Keratinocyte (primary cell): Measurements from ENCODE around the gene RNF144B.

Experiments used
- EZH2 ChIP-seq: IDR thresholded peaks from one replicate; pipeline ENCODE4 v1.6.1; 2012; ENCODE audit warnings: inconsistent platforms, mild to moderate bottlenecking, low read length, moderate library complexity
- TF ChIP-seq, protein P1 (sequence below), 3 experiments: IDR thresholded peaks in 1 of 3; conservative IDR thresholded peaks in 1 of 3; optimal IDR thresholded peaks in 1 of 3; 2 replicates in 2 of 3; 3 replicates in 1 of 3; pipeline versions ENCODE3 to v1.5.1; 2011; ENCODE audit warnings: low read length in 3 of 3, mild to moderate bottlenecking in 3 of 3, moderate library complexity in 2 of 3, control low read depth in 1 of 3, inconsistent platforms in 1 of 3; ENCODE audit not compliant: insufficient read depth in 2 of 3; ENCODE audit errors: extremely low read depth in 1 of 3

DNA sequence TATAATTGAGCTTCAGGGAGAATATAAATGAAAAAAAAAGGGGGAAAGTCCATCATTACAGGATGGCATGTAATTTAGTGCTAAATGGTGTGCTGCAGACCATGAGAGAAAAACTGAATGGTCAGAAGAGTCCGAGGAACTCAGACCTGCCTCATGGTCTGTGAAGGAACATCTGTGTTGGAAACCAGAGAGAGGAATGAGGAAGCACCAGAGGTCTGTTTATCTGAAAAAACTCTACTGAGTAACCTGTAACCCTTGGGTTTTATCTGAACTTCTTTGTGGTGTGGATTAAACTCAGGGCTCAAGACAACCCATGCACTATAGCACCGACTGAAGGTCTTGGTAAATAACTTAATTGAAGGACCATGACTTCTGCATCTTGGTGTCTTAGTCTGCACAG, 108.1 kb downstream of the RNF144B start:
- TF ChIP-seq, protein P1, sequence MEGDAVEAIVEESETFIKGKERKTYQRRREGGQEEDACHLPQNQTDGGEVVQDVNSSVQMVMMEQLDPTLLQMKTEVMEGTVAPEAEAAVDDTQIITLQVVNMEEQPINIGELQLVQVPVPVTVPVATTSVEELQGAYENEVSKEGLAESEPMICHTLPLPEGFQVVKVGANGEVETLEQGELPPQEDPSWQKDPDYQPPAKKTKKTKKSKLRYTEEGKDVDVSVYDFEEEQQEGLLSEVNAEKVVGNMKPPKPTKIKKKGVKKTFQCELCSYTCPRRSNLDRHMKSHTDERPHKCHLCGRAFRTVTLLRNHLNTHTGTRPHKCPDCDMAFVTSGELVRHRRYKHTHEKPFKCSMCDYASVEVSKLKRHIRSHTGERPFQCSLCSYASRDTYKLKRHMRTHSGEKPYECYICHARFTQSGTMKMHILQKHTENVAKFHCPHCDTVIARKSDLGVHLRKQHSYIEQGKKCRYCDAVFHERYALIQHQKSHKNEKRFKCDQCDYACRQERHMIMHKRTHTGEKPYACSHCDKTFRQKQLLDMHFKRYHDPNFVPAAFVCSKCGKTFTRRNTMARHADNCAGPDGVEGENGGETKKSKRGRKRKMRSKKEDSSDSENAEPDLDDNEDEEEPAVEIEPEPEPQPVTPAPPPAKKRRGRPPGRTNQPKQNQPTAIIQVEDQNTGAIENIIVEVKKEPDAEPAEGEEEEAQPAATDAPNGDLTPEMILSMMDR (optimal IDR thresholded peaks at IDR 0.05 in 1 of 3, IDR thresholded peaks at IDR 0.05 in 1 of 3, conservative IDR thresholded peaks at IDR 0.05 in 1 of 3; ENCODE audit: extremely low read depth in 1 of 3, insufficient read depth in 2 of 3, low read length in 3 of 3): no peak
- TF ChIP-seq EZH2: no peak
